ENCODE measurements around the gene CMTM3.

- TF ChIP-seq POLR2A (IDR thresholded peaks at IDR 0.05) (no peak), CTCF (IDR thresholded peaks at IDR 0.05) (no peak), EP300 (IDR thresholded peaks at IDR 0.05) (no peak)
Measured at GRCh38 chr16:66617728-66618127, 13.2 kb downstream of the CMTM3 start.
